MCF 10A (cell line): ENCODE data around the gene REXO1. TPM values are rescaled to one million over a fixed set of nuclear protein-coding genes. Genes with fewer than 3 reads are reported as not detected.
"Not testable (repeated sequence)": the region's sequence is repeated elsewhere in the genome, so short reads cannot be mapped to it uniquely, and the experiment has no call there.

Experiments
- BruUV-seq: library from RNA; stranded (reverse); fragments of 400-500 nt; replicated peaks from 2 replicates; lab custom pipeline; 2021; lab: Mats Ljungman, UMichigan
- CTCF ChIA-PET: fragments of 300-600 bp; sonication (Branson Sonifier 250); formaldehyde crosslinking; extraction: SDS; loops from one replicate; lab custom pipeline; 2021; ENCODE audit warnings: antibody characterized with exemption, inconsistent platforms; lab: Yijun Ruan, JAX
- POLR2A ChIA-PET: fragments of 300-600, 350-650 bp; sonication (Branson Sonifier 250); formaldehyde crosslinking; extraction: SDS; loops from one replicate; lab custom pipeline; 2020; ENCODE audit warnings: antibody characterized with exemption, inconsistent platforms; lab: Yijun Ruan, JAX
- DNase-seq: peaks from one replicate; pipeline ENCODE4 v3.0.0-alpha.2; 2018; ENCODE audit not compliant: unreplicated experiment
- H3K27ac Mint-ChIP-seq: one replicate; pipeline ENCODE4 v1.8.0; 2022; ENCODE audit warnings: mild to moderate bottlenecking, low read depth, mixed read lengths; ENCODE audit not compliant: unreplicated experiment
- H3K27me3 Mint-ChIP-seq: one replicate; pipeline ENCODE4 v1.8.0; 2022; ENCODE audit warnings: mixed read lengths; ENCODE audit not compliant: insufficient read depth, unreplicated experiment
- H3K36me3 Mint-ChIP-seq: one replicate; pipeline ENCODE4 v1.8.0; 2022; ENCODE audit warnings: mild to moderate bottlenecking, moderate library complexity, mixed read lengths; ENCODE audit not compliant: insufficient read depth, unreplicated experiment
- H3K4me1 Mint-ChIP-seq: one replicate; pipeline ENCODE4 v1.8.0; 2022; ENCODE audit warnings: mixed read lengths; ENCODE audit not compliant: insufficient read depth, unreplicated experiment
- H3K4me3 Mint-ChIP-seq: one replicate; pipeline ENCODE4 v1.8.0; 2022; ENCODE audit warnings: mild to moderate bottlenecking, moderate library complexity, mixed read lengths; ENCODE audit not compliant: unreplicated experiment
- H3K9me3 Mint-ChIP-seq: one replicate; pipeline ENCODE4 v1.8.0; 2022; ENCODE audit warnings: mixed read lengths; ENCODE audit not compliant: unreplicated experiment
- intact Hi-C: fragments of 100-400 bp; cut with micrococcal nuclease; formaldehyde crosslinking; loops from 2 replicates; pipeline ENCODE4 v1.14.1; 2022
- total RNA-seq: library from RNA; stranded (reverse); gene quantifications from 2 replicates; pipeline ENCODE4 v1.2.3, GENCODE V29; 2022
- TF ChIP-seq, protein P1 (sequence below): fragments of 200-600 bp; IDR thresholded peaks from one replicate; pipeline ENCODE4 v1.8.0; 2022; ENCODE audit warnings: antibody characterized with exemption, mild to moderate bottlenecking; ENCODE audit not compliant: unreplicated experiment

The REXO1 gene
- total RNA-seq, 1 experiment from 2014 or later: 36.4 TPM

GRCh38 chr19:1799695-1800342 lies 48.5 kb downstream of the REXO1 start:
- TF ChIP-seq, protein P1, sequence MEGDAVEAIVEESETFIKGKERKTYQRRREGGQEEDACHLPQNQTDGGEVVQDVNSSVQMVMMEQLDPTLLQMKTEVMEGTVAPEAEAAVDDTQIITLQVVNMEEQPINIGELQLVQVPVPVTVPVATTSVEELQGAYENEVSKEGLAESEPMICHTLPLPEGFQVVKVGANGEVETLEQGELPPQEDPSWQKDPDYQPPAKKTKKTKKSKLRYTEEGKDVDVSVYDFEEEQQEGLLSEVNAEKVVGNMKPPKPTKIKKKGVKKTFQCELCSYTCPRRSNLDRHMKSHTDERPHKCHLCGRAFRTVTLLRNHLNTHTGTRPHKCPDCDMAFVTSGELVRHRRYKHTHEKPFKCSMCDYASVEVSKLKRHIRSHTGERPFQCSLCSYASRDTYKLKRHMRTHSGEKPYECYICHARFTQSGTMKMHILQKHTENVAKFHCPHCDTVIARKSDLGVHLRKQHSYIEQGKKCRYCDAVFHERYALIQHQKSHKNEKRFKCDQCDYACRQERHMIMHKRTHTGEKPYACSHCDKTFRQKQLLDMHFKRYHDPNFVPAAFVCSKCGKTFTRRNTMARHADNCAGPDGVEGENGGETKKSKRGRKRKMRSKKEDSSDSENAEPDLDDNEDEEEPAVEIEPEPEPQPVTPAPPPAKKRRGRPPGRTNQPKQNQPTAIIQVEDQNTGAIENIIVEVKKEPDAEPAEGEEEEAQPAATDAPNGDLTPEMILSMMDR: no peak
- no peak overlapping the region for H3K4me3 Mint-ChIP-seq
- BruUV-seq: no TSS peak

GRCh38 chr19:1797313-1797712 lies 51.0 kb downstream of the REXO1 start:
- ChIA-PET POLR2A (interaction anchor here (0.6 to 1.2 kb wide), 4 partner anchors 14 to 117 kb away, joined by 3 to 4 read pairs (median 3); no protein-coding TSS in a partner anchor), CTCF (interaction anchor here (0.6 to 8.7 kb wide), 7 partner anchors 10 to 251 kb away, joined by 3 to 129 read pairs (median 6); no protein-coding TSS in a partner anchor)
- not testable (repeated sequence) for H3K9me3 Mint-ChIP-seq, H3K4me3 Mint-ChIP-seq, BruUV-seq, H3K27ac Mint-ChIP-seq, DNase-seq, H3K27me3 Mint-ChIP-seq
- peaks cover 14% of the 10 kb centered on the region for H3K4me1 Mint-ChIP-seq
- intact Hi-C loops: loop anchor here (5.0 kb wide), 2 partner anchors 190 to 250 kb away; partner anchors contain the start of gene UQCR11
- peaks cover 11% of the 10 kb centered on the region for H3K36me3 Mint-ChIP-seq

More at GRCh38 chr19:1799695-1800342, 48.5 kb downstream of the REXO1 start:
- H3K4me1 Mint-ChIP-seq: peaks cover 8% of the 10 kb centered on the region
- ChIA-PET CTCF (interaction anchor here (1.0 to 8.7 kb wide), 3 partner anchors 27 to 127 kb away, joined by 3 to 129 read pairs (median 15); no protein-coding TSS in a partner anchor), POLR2A (no interaction called here)
- no peaks in the 10 kb centered on the region for H3K9me3 Mint-ChIP-seq
- intact Hi-C loops: loop anchor here (5.0 kb wide), 2 partner anchors 193 to 253 kb away; partner anchors contain the start of gene UQCR11
- H3K27ac Mint-ChIP-seq: no peak overlapping the region
- H3K27me3 Mint-ChIP-seq: no peaks in the 10 kb centered on the region
- DNase-seq: no peak
- peaks cover 11% of the 10 kb centered on the region for H3K36me3 Mint-ChIP-seq

GRCh38 chr19:1796395-1797142 lies 51.7 kb downstream of the REXO1 start:
- intact Hi-C loops: loop anchor here (5.0 kb wide), 2 partner anchors 189 to 249 kb away; partner anchors contain the start of gene UQCR11
- H3K27me3 Mint-ChIP-seq: no peaks in the 10 kb centered on the region
- BruUV-seq: no TSS peak
- H3K4me1 Mint-ChIP-seq: peaks cover 14% of the 10 kb centered on the region
- ChIA-PET CTCF (interaction anchor here (0.6 to 8.7 kb wide), 13 partner anchors 15 to 250 kb away, joined by 3 to 129 read pairs (median 5); no protein-coding TSS in a partner anchor), POLR2A (interaction anchor here (0.6 to 1.0 kb wide), 2 partner anchors 24 to 117 kb away, joined by 3 to 4 read pairs; no protein-coding TSS in a partner anchor)
- H3K4me3 Mint-ChIP-seq: no peak overlapping the region
- no peak overlapping the region for H3K27ac Mint-ChIP-seq
- no peak for DNase-seq
- H3K9me3 Mint-ChIP-seq: no peaks in the 10 kb centered on the region
- TF ChIP-seq, protein P1: no peak
- H3K36me3 Mint-ChIP-seq: peaks cover 11% of the 10 kb centered on the region

GRCh38 chr19:1794424-1795172 lies 53.7 kb downstream of the REXO1 start:
- CTCF ChIA-PET: interaction anchor here (0.6 to 8.7 kb wide), 20 partner anchors 10 to 1696 kb away, joined by 3 to 129 read pairs (median 4); no protein-coding TSS in a partner anchor
- POLR2A ChIA-PET: interaction anchor here (0.6 to 1.5 kb wide), 4 partner anchors 23 to 196 kb away, joined by 3 to 4 read pairs (median 4); no protein-coding TSS in a partner anchor
- Mint-ChIP-seq H3K4me3 (no peak overlapping the region), H3K27ac (no peak overlapping the region), H3K36me3 (peaks cover 4% of the 10 kb centered on the region), H3K4me1 (peaks cover 14% of the 10 kb centered on the region), H3K9me3 (no peaks in the 10 kb centered on the region), H3K27me3 (no peaks in the 10 kb centered on the region)
- BruUV-seq: no TSS peak
- TF ChIP-seq, protein P1: no peak
- intact Hi-C loops: loop anchor here (1.0 to 5.0 kb wide), 4 partner anchors 27 to 247 kb away; partner anchors contain the start of gene UQCR11
- no peak for DNase-seq
